ENCODE data around the gene PDE9A.
"Not testable (repeated sequence)": the region's sequence is repeated elsewhere in the genome, so short reads cannot be mapped to it uniquely, and the experiment has no call there.

The PDE9A gene

GRCh38 chr21:42707207-42707830 lies 53.9 kb downstream of the PDE9A start:
- no peak for DNase-seq (ENCODE audit: low read depth in 3 of 3)

DNA sequence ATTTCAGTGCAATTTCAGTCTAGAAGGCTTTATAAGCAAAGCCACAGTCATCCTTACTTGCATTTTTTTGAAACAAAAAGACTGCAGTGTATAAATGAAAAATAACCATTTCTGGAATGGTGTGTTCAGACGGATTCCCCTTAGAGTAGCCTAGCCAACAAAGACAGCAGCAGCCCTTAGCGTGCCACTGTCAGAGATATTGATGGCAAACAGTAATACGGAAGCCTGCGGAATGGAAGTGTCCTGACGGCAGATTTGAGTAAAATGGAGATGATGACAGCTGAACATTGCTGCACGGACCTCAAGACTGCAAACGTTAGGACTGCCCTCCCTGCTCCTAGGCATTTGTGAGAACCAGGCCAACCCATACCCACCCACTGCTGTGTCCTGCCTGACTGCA lies 54.7 kb downstream of the PDE9A start:
- DNase-seq (ENCODE audit: low read depth in 3 of 3) = no peak

GRCh38 chr21:42708916-42709315 lies 55.5 kb downstream of the PDE9A start:
- DNase-seq (ENCODE audit: low read depth in 3 of 3) = not testable (repeated sequence)

DNA sequence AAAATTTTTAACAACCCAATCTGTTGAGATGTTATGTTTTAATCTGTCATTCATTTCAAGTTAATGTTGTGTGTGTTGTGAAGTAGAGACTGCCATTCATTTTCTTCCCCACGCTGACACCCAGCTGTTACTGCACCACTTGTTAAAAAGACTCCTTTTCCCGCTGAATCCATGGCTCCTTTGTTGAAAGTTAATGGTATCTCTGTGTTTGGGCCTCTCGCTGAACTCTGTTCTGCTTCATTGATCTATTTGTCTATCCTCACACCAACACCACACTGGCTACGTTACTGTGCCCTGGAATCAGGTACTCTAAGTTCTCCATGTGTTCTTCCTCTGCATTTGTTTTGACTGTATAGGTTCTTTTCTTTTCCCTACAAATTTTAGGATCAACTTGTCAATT lies 58.2 kb downstream of the PDE9A start:
- DNase-seq (ENCODE audit: low read depth in 3 of 3) = no peak

- not testable (repeated sequence) for DNase-seq (ENCODE audit: low read depth in 3 of 3)
Observed at GRCh38 chr21:42715427-42715826, 62.0 kb downstream of the PDE9A start.

GRCh38 chr21:42716074-42716473 lies 62.7 kb downstream of the PDE9A start:
- DNase-seq (ENCODE audit: low read depth in 3 of 3) = no peak

GRCh38 chr21:42720484-42720883 lies 67.1 kb downstream of the PDE9A start:
- not testable (repeated sequence) for DNase-seq (ENCODE audit: low read depth in 3 of 3)

DNA sequence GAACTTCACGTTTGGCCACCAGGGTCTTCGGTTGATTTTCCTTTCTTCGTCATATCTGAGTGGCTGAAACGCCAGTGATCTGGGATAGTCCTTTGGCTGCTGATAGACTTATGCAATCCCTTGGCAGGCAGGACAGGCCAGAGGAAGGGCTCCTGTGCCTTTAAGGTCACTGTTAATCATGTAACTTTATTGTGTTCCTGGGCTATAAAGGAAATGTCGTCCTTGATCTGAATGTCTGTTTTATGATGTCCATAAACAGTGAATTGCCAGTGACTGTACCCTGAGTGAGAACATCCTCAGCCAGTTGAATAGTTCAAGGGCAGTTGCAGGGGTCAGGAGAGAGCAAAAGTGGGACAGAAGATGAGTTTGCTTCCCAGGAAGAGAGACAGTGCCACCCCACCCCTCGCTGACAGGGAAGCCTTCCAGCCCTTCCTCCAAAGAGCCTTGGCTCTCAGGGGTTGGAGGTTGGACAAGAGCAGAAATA lies 68.0 kb downstream of the PDE9A start:
- DNase-seq (ENCODE audit: low read depth in 3 of 3) = no peak

DNA sequence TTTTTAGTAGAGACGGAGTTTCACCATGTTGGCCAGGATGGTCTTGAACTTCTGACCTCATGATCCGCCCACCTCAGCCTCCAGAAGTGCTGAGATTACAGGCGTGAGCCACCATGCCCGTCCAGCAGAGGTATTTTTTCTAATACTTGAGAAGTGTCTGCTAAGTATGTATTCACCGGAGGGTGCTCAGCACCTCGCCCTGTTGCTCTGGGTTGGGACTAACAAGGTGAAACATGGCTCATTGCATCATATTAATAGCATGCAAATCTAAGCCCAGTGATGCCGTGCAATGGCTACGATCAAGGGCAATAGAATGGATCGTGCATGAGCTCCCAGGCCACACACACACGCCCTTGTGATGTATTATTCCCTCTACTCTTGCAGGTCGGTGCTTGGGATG lies 68.7 kb downstream of the PDE9A start:
- DNase-seq (ENCODE audit: low read depth in 3 of 3) = no peak

GRCh38 chr21:42722808-42723473 lies 69.5 kb downstream of the PDE9A start:
- no peak for DNase-seq (ENCODE audit: low read depth in 3 of 3)

- DNase-seq (ENCODE audit: low read depth in 3 of 3) = no peak
Observed at GRCh38 chr21:42724226-42724920, 71.0 kb downstream of the PDE9A start.

GRCh38 chr21:42725416-42725930 lies 72.1 kb downstream of the PDE9A start:
- no peak for DNase-seq (ENCODE audit: low read depth in 3 of 3)

DNA sequence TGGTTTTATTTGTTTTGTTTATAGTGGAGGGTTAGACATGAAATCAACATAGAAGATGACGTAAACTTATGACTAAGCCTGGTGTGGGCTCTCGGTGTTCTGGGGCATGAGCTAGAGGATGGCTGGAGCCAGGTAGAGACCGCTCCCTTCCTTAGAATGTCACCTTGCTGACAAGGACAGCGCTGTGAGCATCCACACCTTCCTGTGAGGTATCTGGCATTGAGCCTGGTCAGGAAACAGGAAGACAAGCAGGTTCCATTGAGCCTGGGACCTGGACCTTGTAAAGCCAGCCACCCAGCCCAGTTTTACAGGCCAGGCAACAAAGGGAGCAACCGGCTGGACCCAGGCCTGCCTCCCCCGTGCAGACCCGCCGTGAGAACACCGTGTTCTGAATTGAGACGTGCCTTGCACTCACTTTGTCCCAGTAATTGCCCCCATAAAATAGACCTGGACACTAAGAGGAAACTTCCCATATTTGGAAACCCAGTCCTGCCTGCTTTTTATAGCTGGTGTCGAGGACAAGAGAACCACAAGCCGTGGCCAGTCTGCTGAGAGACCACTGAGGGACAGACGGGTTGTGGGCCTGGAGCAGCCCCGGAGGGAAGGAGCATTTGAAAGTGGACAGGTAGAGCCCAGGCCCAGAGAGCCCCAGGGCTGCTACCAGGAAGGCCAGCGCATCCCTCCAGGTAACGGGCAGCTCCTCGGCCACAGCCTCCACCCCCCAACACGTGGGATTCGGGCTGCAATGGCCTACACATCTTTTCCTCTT lies 78.0 kb downstream of the PDE9A start:
- no peak for DNase-seq (ENCODE audit: low read depth in 3 of 3)

DNA sequence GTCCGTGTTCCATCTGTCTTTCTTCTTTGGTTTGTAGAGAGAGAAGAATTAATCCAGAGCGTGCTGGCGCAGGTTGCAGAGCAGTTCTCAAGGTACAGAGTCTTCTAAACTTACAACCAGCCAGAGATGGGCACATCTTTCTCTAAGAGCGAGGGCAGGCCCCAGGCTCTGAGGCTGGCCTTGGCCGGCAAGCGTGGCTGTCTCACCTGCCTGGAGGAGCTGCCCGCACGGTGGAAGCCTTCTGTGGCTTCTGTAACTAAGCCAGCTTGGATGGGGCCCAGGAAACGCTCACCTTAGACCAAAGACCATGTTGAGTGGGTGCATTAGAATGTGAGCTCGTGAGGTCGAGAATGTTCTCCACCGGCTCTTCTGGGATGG lies 78.6 kb downstream of the PDE9A start:
- no peak for DNase-seq (ENCODE audit: low read depth in 3 of 3)

DNA sequence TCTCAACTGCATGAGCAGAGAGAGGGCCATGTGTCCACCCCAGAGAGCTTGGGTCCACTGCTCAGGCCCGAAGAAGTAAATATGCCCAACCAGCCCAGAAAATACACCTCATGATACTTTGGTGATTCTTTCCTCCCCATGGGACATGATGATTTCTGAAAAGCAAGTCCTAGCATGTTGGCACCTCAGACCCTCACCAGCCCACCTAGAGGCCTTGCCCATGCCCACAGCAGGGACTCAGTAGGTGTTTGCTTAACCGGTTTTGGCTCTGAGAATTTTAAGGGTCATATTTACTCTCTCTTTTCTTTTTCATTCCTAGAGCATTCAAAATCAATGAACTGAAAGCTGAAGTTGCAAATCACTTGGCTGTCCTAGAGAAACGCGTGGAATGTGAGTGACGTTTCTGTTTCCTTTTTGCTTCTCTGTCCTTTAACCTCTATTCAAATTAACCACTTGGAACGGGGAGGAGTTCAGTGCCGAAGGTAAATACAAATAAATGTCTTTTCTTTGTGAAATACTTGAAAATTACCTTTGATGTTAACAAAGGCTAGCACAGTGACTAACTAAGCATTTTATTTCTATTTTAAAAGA lies 79.7 kb downstream of the PDE9A start:
- DNase-seq (ENCODE audit: low read depth in 3 of 3) = no peak

- no peak for DNase-seq (ENCODE audit: low read depth in 3 of 3)
Observed at GRCh38 chr21:42733874-42734273, 80.5 kb downstream of the PDE9A start.

GRCh38 chr21:42734323-42734971 lies 81.0 kb downstream of the PDE9A start:
- no peak for DNase-seq (ENCODE audit: low read depth in 3 of 3)

DNA sequence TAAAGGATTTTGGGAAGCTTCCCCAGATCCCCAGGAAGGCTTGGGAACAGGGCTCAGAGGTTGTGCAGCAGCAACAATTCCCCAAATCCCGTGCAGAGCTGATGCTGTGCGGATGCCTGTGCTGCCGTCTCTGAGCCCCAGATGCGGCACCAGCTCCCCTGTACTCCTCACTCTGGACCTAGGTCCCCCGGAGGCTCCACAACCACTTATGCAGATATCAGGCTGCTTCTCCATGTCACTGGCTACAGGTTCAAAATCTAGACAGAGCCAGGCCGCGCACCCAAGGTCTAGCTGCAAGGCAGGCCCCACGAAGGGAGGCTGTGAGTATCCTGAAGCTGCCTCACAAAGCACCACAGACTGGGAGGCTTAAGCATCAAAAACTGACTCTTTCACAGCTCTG lies 81.6 kb downstream of the PDE9A start:
- DNase-seq (ENCODE audit: low read depth in 3 of 3) = no peak

- no peak for DNase-seq (ENCODE audit: low read depth in 3 of 3)
Observed at GRCh38 chr21:42735944-42736343, 82.5 kb downstream of the PDE9A start.

GRCh38 chr21:42736646-42737350 lies 83.4 kb downstream of the PDE9A start:
- DNase-seq (ENCODE audit: low read depth in 3 of 3) = no peak
